Body of pancreas (tissue), 4 donors: ENCODE results near the gene ANXA6. TPM values are rescaled to one million over a fixed set of nuclear protein-coding genes. Genes with fewer than 3 reads are reported as not detected.

ENCODE experiments used
- ATAC-seq: fragments of 150-250 bp; one replicate; pipeline ENCODE4 v1.9.1; 2016
- DNase-seq, 4 donors: peaks; one replicate each; pipeline ENCODE4 v3.0.0-alpha.2; 2019
- H3K27ac ChIP-seq, 4 donors: fragments of 200-600 bp; sonication (generic); 1 replicate in 3 of 4; 2 replicates in 1 of 4; pipeline versions ENCODE4 v1.5.1 to v1.6.1; 2016 to 2019; ENCODE audit warnings: mild to moderate bottlenecking in 1 of 4, mixed read lengths in 1 of 4, moderate library complexity in 1 of 4
- H3K27me3 ChIP-seq, 2 donors: fragments of 200-600 bp; sonication (generic); one replicate each; pipeline ENCODE4 v1.6.0; 2016; ENCODE audit warnings: mild to moderate bottlenecking in 1 of 2
- H3K36me3 ChIP-seq, 2 donors: fragments of 200-600 bp; sonication (generic); replicated peaks in 1 of 2; 2 replicates each; pipeline ENCODE4 v1.5.1; 2016; ENCODE audit warnings: low read depth in 2 of 2; ENCODE audit not compliant: insufficient read depth in 1 of 2
- H3K4me1 ChIP-seq: fragments of 200-600 bp; sonication (generic); one replicate; pipeline ENCODE4 v1.6.0; 2016
- H3K4me3 ChIP-seq, 2 donors: fragments of 200-600 bp; sonication (generic); 1 replicate in 1 of 2; 2 replicates in 1 of 2; pipeline ENCODE4 v1.5.1; 2016 to 2019
- H3K9me3 ChIP-seq, 3 donors: fragments of 200-600 bp; sonication (generic); 1 replicate in 2 of 3; 2 replicates in 1 of 3; pipeline ENCODE4 v1.5.1; 2016
- CTCF ChIP-seq, 7 experiments: fragments of 450-650 bp in 4 of 7; fragments of 200-600 bp in 3 of 7; sonication (generic) in 3 of 7; IDR thresholded peaks; one replicate each; pipeline ENCODE4 v1.5.1; 2016 to 2019; ENCODE audit warnings: antibody characterized with exemption in 7 of 7
- POLR2A ChIP-seq, 3 donors: fragments of 450-650 bp; IDR thresholded peaks; one replicate each; pipeline ENCODE4 v1.6.1; 2016; ENCODE audit warnings: antibody characterized with exemption in 3 of 3, mild to moderate bottlenecking in 2 of 3
- WGBS, 2 donors: methylation state at CpG; one replicate each; pipeline ENCODE4 v1.1.5; 2017; 5-methylcytosine and 5-hydroxymethylcytosine counted together
- intact Hi-C: fragments of 100-400 bp; cut with DNase I; formaldehyde crosslinking; loops from one replicate; pipeline ENCODE4 v1.15.1; 2023
- total RNA-seq, 2 donors: library from RNA; depleted of rRNA; stranded (reverse); fragments of >200 nt; gene quantifications; one replicate each; pipeline ENCODE4 v1.1.0, GENCODE V29; 2016

ANXA6 gene
- total RNA-seq, 2 donors from 2014 or later: 60.3 to 60.4 TPM

DNA sequence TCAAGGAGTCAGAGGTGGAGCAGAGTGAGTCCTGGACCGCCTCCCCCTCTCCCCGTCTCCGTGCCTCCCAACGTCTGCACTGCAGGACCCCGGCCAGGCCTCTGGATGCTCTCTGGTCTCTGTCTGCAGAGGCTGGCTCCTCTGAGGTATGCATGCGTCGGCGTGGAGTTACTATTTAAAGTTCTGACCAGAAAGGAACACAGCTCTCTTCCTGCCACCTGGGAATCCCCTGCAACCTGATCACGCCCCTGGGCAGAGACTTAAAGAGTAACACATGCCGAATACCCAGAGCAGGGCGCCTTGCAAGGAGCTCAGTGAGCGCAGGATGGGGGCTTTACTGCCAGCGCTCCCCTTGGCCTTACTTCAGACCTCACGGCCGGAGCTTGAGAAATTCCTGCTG, 16.0 kb downstream of the ANXA6 start:
- TF ChIP-seq POLR2A (IDR thresholded peaks at IDR 0.05): no peak
- TF ChIP-seq CTCF (IDR thresholded peaks at IDR 0.05): no peak
- no peaks in the 10 kb centered on the region for H3K27me3 ChIP-seq
- H3K36me3 ChIP-seq: no peaks in the 10 kb centered on the region
- 71 to 74% methylated on average over 14 to 15 of the region's 15 CpGs for WGBS, 2 donors
- ATAC-seq (no peak), DNase-seq (no peak)
- no peak overlapping the region for H3K27ac ChIP-seq
- intact Hi-C loops: no loop called here
- no peak overlapping the region for H3K4me3 ChIP-seq
- H3K4me1 ChIP-seq: no peaks in the 10 kb centered on the region
- no peaks in the 10 kb centered on the region for H3K9me3 ChIP-seq

DNA sequence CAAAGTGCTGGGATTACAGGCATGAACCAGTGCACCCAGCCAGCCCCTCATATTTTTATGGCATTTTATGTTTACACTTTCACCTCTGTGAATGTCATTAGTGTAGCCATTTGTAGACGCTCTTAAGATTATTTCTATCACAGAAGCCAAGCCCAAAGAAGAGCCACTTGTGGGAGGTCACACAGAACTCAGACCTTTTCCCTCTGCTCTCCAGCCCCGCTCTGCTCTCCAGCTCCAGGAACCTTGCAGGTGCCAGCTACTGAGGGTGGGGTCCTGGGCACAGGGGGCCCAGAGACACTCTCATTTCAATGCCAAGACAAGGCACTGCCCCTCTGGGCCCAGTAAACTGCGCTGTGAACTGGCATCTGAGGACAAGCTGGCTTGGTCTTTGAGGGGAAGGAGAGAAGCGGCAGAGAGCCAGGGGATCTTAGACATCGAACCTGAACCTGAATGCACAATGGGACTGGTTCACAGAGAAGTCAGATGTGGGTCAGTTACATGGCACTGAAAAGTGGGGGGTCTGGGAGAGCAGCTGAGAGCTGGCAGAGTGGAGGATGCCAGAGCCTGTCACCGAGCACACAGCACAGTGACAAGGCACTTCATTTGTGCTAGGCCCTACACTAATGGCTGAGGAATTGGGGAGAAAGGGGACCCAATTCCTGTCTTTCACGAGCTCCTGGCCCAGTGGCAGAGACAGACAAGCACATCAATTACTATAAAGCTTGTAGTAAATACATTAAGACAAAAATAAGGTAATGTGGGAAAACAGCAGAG, 16.7 kb downstream of the ANXA6 start:
- no peak for TF ChIP-seq POLR2A (IDR thresholded peaks at IDR 0.05)
- no peak for TF ChIP-seq CTCF (IDR thresholded peaks at IDR 0.05)
- no peak overlapping the region for H3K4me3 ChIP-seq
- no peak overlapping the region for H3K27ac ChIP-seq
- H3K36me3 ChIP-seq: no peaks in the 10 kb centered on the region
- intact Hi-C loops: no loop called here
- no peaks in the 10 kb centered on the region for H3K4me1 ChIP-seq
- WGBS, 2 donors: 84 to 85% methylated on average over 7 of the region's 7 CpGs
- no peaks in the 10 kb centered on the region for H3K27me3 ChIP-seq
- DNase-seq (no peak), ATAC-seq (no peak)
- H3K9me3 ChIP-seq: no peaks in the 10 kb centered on the region

- 86 to 96% methylated on average over 3 of the region's 3 CpGs for WGBS, 2 donors
- Histone ChIP-seq H3K36me3 (peaks cover 0 to 4% of the 10 kb centered on the region in 2 donors), H3K4me3 (no peak overlapping the region), H3K27ac (no peak overlapping the region), H3K27me3 (no peaks in the 10 kb centered on the region), H3K4me1 (no peaks in the 10 kb centered on the region), H3K9me3 (no peaks in the 10 kb centered on the region)
- ATAC-seq: no peak
- intact Hi-C loops: no loop called here
- DNase-seq: no peak
- TF ChIP-seq CTCF (IDR thresholded peaks at IDR 0.05) (no peak), POLR2A (IDR thresholded peaks at IDR 0.05) (no peak)
These were observed 17.9 kb downstream of the ANXA6 start for GRCh38 chr5:151139646-151140045.

GRCh38 chr5:151139015-151139414, 18.6 kb downstream of the ANXA6 start:
- Histone ChIP-seq H3K4me1 (no peaks in the 10 kb centered on the region), H3K4me3 (no peak overlapping the region), H3K27me3 (no peaks in the 10 kb centered on the region), H3K9me3 (no peaks in the 10 kb centered on the region), H3K27ac (no peak overlapping the region), H3K36me3 (peaks cover 0 to 4% of the 10 kb centered on the region in 2 donors)
- no peak for TF ChIP-seq CTCF (IDR thresholded peaks at IDR 0.05)
- no peak for TF ChIP-seq POLR2A (IDR thresholded peaks at IDR 0.05)
- WGBS, 2 donors: 82 to 88% methylated on average over 8 of the region's 8 CpGs
- no peak for ATAC-seq
- DNase-seq: peak in 2 of 4 donors; percentile 28 to 45
- intact Hi-C loops: no loop called here

DNA sequence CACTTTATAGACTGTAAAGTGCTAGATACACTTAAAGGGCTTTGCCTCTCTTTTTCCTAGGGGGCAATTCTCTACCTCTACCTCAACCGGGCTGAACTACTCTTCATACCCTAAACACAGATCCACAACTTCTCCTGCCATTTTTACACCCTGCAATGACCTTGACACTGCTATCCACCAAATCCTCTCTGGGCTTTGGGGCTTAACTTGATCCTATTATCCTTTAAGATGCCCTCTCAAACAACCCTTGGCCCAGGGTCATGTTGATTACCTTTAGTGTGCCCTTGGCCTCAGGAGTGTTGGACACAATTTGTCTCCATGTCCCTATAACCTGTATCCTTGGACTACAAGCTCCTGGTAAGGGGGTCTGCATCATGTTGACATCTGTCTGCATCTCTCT, 19.5 kb downstream of the ANXA6 start:
- WGBS, 2 donors: 83 to 91% methylated on average over 1 of the region's 1 CpG
- no peak overlapping the region for H3K27ac ChIP-seq
- H3K4me3 ChIP-seq: no peak overlapping the region
- ATAC-seq (no peak), DNase-seq (no peak)
- peaks cover 0 to 4% of the 10 kb centered on the region in 2 donors for H3K36me3 ChIP-seq
- TF ChIP-seq POLR2A (IDR thresholded peaks at IDR 0.05): no peak
- no peak for TF ChIP-seq CTCF (IDR thresholded peaks at IDR 0.05)
- no peaks in the 10 kb centered on the region for H3K27me3 ChIP-seq
- H3K9me3 ChIP-seq: no peaks in the 10 kb centered on the region
- intact Hi-C loops: no loop called here
- no peaks in the 10 kb centered on the region for H3K4me1 ChIP-seq
